Endothelial cell of umbilical vein (primary cell): ENCODE results near the gene OR1S2. TPM values are rescaled to one million over a fixed set of nuclear protein-coding genes. Genes with fewer than 3 reads are reported as not detected.

Experiments used
- BruUV-seq: library from RNA; stranded (reverse); fragments of 400-500 nt; replicated peaks from 2 replicates; lab custom pipeline; 2021; lab: Mats Ljungman, UMichigan
- CTCF ChIA-PET: fragments of 300-600, 350-600 bp; sonication (Branson Sonifier 250); formaldehyde crosslinking; loops from one replicate; lab custom pipeline; 2021; ENCODE audit warnings: antibody characterized with exemption, inconsistent platforms; lab: Charles Lee
- POLR2A ChIA-PET: fragments of 300-600, 350-600 bp; sonication (Branson Sonifier 250); formaldehyde crosslinking; loops from one replicate; lab custom pipeline; 2021; ENCODE audit warnings: antibody characterized with exemption, inconsistent platforms; lab: Charles Lee
- DNase-seq: peaks from one replicate; pipeline ENCODE4 v3.0.0-alpha.2; 2011; ENCODE audit warnings: low read depth, low spot score
- FAIRE-seq: peaks from 2 replicates; lab custom pipeline; 2011; peaks lifted over from hg19 to GRCh38; lab: Jason Lieb, UNC
- H2AFZ ChIP-seq: 2 replicates; pipeline ENCODE4 v1.6.0; 2012; ENCODE audit warnings: low read depth, low read length, control low read depth, inconsistent platforms
- H3K27ac ChIP-seq: 2 replicates; pipeline ENCODE4 v1.5.1; 2011; ENCODE audit warnings: low read depth, mild to moderate bottlenecking, control low read depth, low read length, moderate library complexity; ENCODE audit not compliant: insufficient read depth
- H3K27me3 ChIP-seq, 2 experiments: 2 replicates each; pipeline versions ENCODE4 v1.6.0 to v1.6.1; 2011; ENCODE audit warnings: low read length in 2 of 2, mixed read lengths in 1 of 2; ENCODE audit not compliant: control insufficient read depth in 2 of 2, insufficient read depth in 2 of 2
- H3K36me3 ChIP-seq, 2 experiments: 2 replicates in 1 of 2; 3 replicates in 1 of 2; pipeline ENCODE4 v1.5.1; 2011; ENCODE audit warnings: low read length in 2 of 2, mild to moderate bottlenecking in 1 of 2, moderate library complexity in 1 of 2; ENCODE audit not compliant: control insufficient read depth in 2 of 2, insufficient read depth in 2 of 2; ENCODE audit errors: extremely low read depth in 1 of 2
- H3K4me1 ChIP-seq: 3 replicates; pipeline ENCODE4 v1.5.1; 2011; ENCODE audit warnings: mild to moderate bottlenecking, low read length; ENCODE audit not compliant: control insufficient read depth, insufficient read depth; ENCODE audit errors: extremely low read depth
- H3K4me2 ChIP-seq: 2 replicates; pipeline ENCODE4 v1.6.1; 2011; ENCODE audit warnings: low read length, control low read depth, mixed read lengths; ENCODE audit not compliant: insufficient read depth
- H3K4me3 ChIP-seq, 3 experiments: fragments of 200-600 bp in 1 of 3; sonication (generic), shearing (Covaris generic) in 1 of 3; replicated peaks in 1 of 3; 2 replicates each; pipeline ENCODE4 v1.5.1; 2011 to 2016; ENCODE audit warnings: control low read depth in 3 of 3, low read length in 3 of 3, mild to moderate bottlenecking in 2 of 3, inconsistent platforms in 1 of 3, low read depth in 1 of 3, moderate library complexity in 1 of 3; ENCODE audit not compliant: insufficient read depth in 1 of 3
- H3K79me2 ChIP-seq: 2 replicates; pipeline ENCODE4 v1.6.0; 2012; ENCODE audit warnings: low read length, inconsistent platforms; ENCODE audit not compliant: control insufficient read depth, insufficient read depth
- H3K9ac ChIP-seq: replicated peaks from 2 replicates; pipeline ENCODE3; 2011; ENCODE audit warnings: low read length, control low read depth; ENCODE audit not compliant: insufficient read depth; ENCODE audit errors: extremely low read depth
- H3K9me1 ChIP-seq: replicated peaks from 3 replicates; pipeline ENCODE4 v1.6.0; 2011; ENCODE audit warnings: mild to moderate bottlenecking, low read length; ENCODE audit not compliant: control insufficient read depth, insufficient read depth; ENCODE audit errors: extremely low read depth
- H3K9me3 ChIP-seq: replicated peaks from 2 replicates; pipeline ENCODE4 v1.5.1; 2012; ENCODE audit warnings: low read length, inconsistent platforms; ENCODE audit not compliant: control insufficient read depth, insufficient read depth
- H4K20me1 ChIP-seq: replicated peaks from 2 replicates; pipeline ENCODE3; 2011; ENCODE audit warnings: mild to moderate bottlenecking, low read length; ENCODE audit not compliant: control insufficient read depth, insufficient read depth; ENCODE audit errors: extremely low read depth
- EZH2 ChIP-seq: IDR thresholded peaks from 2 replicates; pipeline ENCODE4 v1.6.1; 2012; ENCODE audit warnings: borderline replicate concordance, low read depth, mild to moderate bottlenecking, moderate library complexity, low read length, inconsistent platforms; ENCODE audit not compliant: severe bottlenecking
- FOS ChIP-seq: IDR thresholded peaks from 2 replicates; pipeline ENCODE4 v1.6.1; 2011; ENCODE audit warnings: mild to moderate bottlenecking, low read length, moderate library complexity, borderline replicate concordance; ENCODE audit not compliant: insufficient read depth
- GATA2 ChIP-seq: IDR thresholded peaks from 2 replicates; pipeline ENCODE4 v1.7.0; 2011; ENCODE audit warnings: low read depth, mild to moderate bottlenecking, moderate library complexity, mixed read lengths, low read length; ENCODE audit not compliant: insufficient read length, insufficient read depth
- JUN ChIP-seq: IDR thresholded peaks from 2 replicates; pipeline ENCODE4 v1.6.1; 2011; ENCODE audit warnings: borderline replicate concordance, low read depth; ENCODE audit not compliant: insufficient read length, insufficient read depth
- MYC ChIP-seq: IDR thresholded peaks from one replicate; pipeline ENCODE4 v1.6.1; 2011; ENCODE audit warnings: mild to moderate bottlenecking, low read depth, low read length
- POLR2A ChIP-seq: IDR thresholded peaks from 2 replicates; pipeline ENCODE4 v1.6.1; 2012; ENCODE audit warnings: low read depth, mild to moderate bottlenecking, control low read depth, low read length
- POLR2AphosphoS5 ChIP-seq: IDR thresholded peaks from 2 replicates; pipeline ENCODE4 v1.6.1; 2012; ENCODE audit warnings: low read depth, mild to moderate bottlenecking, control low read depth, low read length, moderate library complexity; ENCODE audit not compliant: insufficient read depth
- dilution Hi-C: fragments of 300-500 bp; cut with MboI; formaldehyde crosslinking; loops from one replicate; pipeline ENCODE4 v1.15.0; 2019; ENCODE audit warnings: low sequenced_read_pairs; ENCODE audit not compliant: extremely low pct_ligation_motif_present
- intact Hi-C: fragments of 100-400 bp; cut with micrococcal nuclease; formaldehyde crosslinking; loops from one replicate; pipeline ENCODE4 v1.10.0; 2022
- polyA plus RNA-seq, 4 experiments: library from polyadenylated mRNA; depleted of rRNA in 3 of 4; stranded (reverse) in 3 of 4; unstranded in 1 of 4; fragments of >200 nt; gene quantifications; 2 replicates each; pipeline versions ENCODE4 v1.2.1 to v1.2.3, GENCODE V29; 2011 to 2012; ENCODE audit warnings: missing spikeins in 1 of 4
- total RNA-seq: library from RNA; stranded (reverse); gene quantifications from 2 replicates; pipeline ENCODE4 v1.2.3, GENCODE V29; 2021
- TF ChIP-seq, protein P1 (sequence below): IDR thresholded peaks from 2 replicates; pipeline ENCODE4 v1.6.1; 2011; ENCODE audit not compliant: insufficient read depth, insufficient read length
- TF ChIP-seq, protein P2 (sequence below), 2 donors: IDR thresholded peaks; 1 replicate in 1 of 2; 2 replicates in 1 of 2; pipeline ENCODE4 v1.5.1; 2011; ENCODE audit warnings: low read length in 2 of 2, mild to moderate bottlenecking in 2 of 2, moderate library complexity in 2 of 2, control low read depth in 1 of 2, inconsistent platforms in 1 of 2, low read depth in 1 of 2; ENCODE audit not compliant: insufficient read depth in 1 of 2; ENCODE audit errors: extremely low read depth in 1 of 2

OR1S2 gene
- total and polyA plus RNA-seq, 2 donors (not counting 3 experiments of a cell fraction or from before 2014, with no cell fraction given): not detected

DNA sequence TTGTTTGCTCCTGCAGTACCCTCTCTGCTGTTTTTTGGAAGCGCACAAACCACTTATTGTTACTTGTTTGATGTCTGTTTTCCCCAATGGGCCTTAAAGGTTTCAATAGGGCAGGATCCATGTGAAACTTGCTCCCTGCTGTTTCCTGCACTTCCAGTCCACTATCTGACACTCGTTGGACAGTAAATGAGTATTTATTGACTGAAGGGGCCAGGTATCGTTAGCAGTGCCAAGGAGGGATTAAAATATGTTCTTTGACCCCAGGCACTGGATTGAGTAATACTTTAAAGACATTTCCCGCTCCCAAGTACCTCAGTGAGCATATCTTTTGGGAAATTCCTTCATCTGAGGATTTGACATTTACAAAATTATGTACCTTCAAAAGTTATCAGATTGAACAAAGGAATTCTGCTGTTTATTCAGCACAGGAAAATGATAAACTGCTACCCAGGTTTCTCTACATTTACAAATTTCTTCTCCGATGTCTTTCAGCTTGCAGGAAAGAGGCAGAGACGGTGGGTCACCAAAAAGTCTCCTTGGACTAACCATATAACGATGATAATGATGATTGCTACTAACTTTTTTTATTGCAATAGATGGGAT, 38.3 kb downstream of the OR1S2 start:
- no peaks in the 10 kb centered on the region for H3K36me3 ChIP-seq
- intact Hi-C loops: no loop called here
- H3K9me3 ChIP-seq: no peaks in the 10 kb centered on the region
- BruUV-seq: no TSS peak
- H3K9ac ChIP-seq: no peak overlapping the region
- ChIA-PET CTCF (no interaction called here), POLR2A (no interaction called here)
- no peaks in the 10 kb centered on the region for H3K79me2 ChIP-seq
- no peak overlapping the region for H3K4me2 ChIP-seq
- no peaks in the 10 kb centered on the region for H4K20me1 ChIP-seq
- H2AFZ ChIP-seq: no peak overlapping the region
- H3K9me1 ChIP-seq: no peaks in the 10 kb centered on the region
- FAIRE-seq (no peak), DNase-seq (no peak)
- H3K4me1 ChIP-seq: no peaks in the 10 kb centered on the region
- no peaks in the 10 kb centered on the region for H3K27me3 ChIP-seq
- no peak overlapping the region for H3K4me3 ChIP-seq
- dilution Hi-C loops: no loop called here
- no peak overlapping the region for H3K27ac ChIP-seq
- TF ChIP-seq EZH2 (no peak), FOS (no peak), POLR2A (no peak)
- TF ChIP-seq, protein P1, sequence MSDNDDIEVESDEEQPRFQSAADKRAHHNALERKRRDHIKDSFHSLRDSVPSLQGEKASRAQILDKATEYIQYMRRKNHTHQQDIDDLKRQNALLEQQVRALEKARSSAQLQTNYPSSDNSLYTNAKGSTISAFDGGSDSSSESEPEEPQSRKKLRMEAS: no peak
- TF ChIP-seq, protein P2, sequence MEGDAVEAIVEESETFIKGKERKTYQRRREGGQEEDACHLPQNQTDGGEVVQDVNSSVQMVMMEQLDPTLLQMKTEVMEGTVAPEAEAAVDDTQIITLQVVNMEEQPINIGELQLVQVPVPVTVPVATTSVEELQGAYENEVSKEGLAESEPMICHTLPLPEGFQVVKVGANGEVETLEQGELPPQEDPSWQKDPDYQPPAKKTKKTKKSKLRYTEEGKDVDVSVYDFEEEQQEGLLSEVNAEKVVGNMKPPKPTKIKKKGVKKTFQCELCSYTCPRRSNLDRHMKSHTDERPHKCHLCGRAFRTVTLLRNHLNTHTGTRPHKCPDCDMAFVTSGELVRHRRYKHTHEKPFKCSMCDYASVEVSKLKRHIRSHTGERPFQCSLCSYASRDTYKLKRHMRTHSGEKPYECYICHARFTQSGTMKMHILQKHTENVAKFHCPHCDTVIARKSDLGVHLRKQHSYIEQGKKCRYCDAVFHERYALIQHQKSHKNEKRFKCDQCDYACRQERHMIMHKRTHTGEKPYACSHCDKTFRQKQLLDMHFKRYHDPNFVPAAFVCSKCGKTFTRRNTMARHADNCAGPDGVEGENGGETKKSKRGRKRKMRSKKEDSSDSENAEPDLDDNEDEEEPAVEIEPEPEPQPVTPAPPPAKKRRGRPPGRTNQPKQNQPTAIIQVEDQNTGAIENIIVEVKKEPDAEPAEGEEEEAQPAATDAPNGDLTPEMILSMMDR (IDR thresholded peaks at IDR 0.05; ENCODE audit: extremely low read depth in 1 of 2, insufficient read depth in 1 of 2, low read depth in 1 of 2, low read length in 2 of 2): no peak

DNA sequence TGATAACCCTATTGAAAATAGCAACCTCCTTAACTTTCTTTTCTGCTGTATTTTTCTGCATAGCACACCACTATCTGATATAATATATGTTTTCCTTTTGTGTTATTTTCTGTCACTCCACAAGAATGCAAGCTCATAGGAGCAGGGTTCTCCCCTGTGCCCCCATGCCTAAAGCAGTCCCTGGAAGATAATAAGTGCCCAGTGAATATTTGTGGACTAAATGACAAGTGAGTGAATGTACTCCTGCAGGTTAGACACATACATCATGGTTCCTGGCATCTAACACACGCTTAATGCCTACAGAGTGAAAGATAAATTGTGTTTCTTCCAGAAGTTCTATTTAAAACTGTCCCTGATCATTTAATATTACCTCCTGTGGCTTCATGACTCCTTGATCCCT, 39.0 kb downstream of the OR1S2 start:
- no peak for DNase-seq
- dilution Hi-C loops (no loop called here), intact Hi-C loops (no loop called here)
- H3K36me3 ChIP-seq: no peaks in the 10 kb centered on the region
- H3K27ac ChIP-seq: no peak overlapping the region
- no peak for FAIRE-seq
- TF ChIP-seq GATA2 (no peak), MYC (no peak), JUN (no peak), POLR2AphosphoS5 (no peak), POLR2A (no peak), FOS (no peak), EZH2 (no peak)
- TF ChIP-seq, protein P1: no peak
- no peaks in the 10 kb centered on the region for H3K9me1 ChIP-seq
- H2AFZ ChIP-seq: no peak overlapping the region
- H3K79me2 ChIP-seq: no peaks in the 10 kb centered on the region
- H3K9ac ChIP-seq: no peak overlapping the region
- H3K27me3 ChIP-seq: no peaks in the 10 kb centered on the region
- H3K9me3 ChIP-seq: no peaks in the 10 kb centered on the region
- POLR2A ChIA-PET: no interaction called here
- H3K4me3 ChIP-seq: no peak overlapping the region
- CTCF ChIA-PET: no interaction called here
- BruUV-seq: no TSS peak
- H4K20me1 ChIP-seq: no peaks in the 10 kb centered on the region
- H3K4me1 ChIP-seq: no peaks in the 10 kb centered on the region
- H3K4me2 ChIP-seq: no peak overlapping the region
